OCI-LY7 (cell line): Measurements from ENCODE around the gene SH2D3A. TPM values are rescaled to one million over a fixed set of nuclear protein-coding genes. Genes with fewer than 3 reads are reported as not detected.
"Not testable (repeated sequence)": the region's sequence is repeated elsewhere in the genome, so short reads cannot be mapped to it uniquely, and the experiment has no call there.

Source experiments
- BruUV-seq: library from RNA; stranded (reverse); fragments of 400-500 nt; replicated peaks from 2 replicates; lab custom pipeline; 2021; lab: Mats Ljungman, UMichigan
- CTCF ChIA-PET: fragments of 300-600 bp; sonication (Branson Sonifier 250); formaldehyde crosslinking; loops from one replicate; lab custom pipeline; 2022; ENCODE audit warnings: antibody characterized with exemption; ENCODE audit not compliant: unreplicated experiment; lab: Charles Lee
- POLR2A ChIA-PET: fragments of 300-600 bp; sonication (Branson Sonifier 250); formaldehyde crosslinking; loops from one replicate; lab custom pipeline; 2022; ENCODE audit warnings: antibody characterized with exemption; lab: Charles Lee
- DNase-seq: peaks from one replicate; pipeline ENCODE4 v3.0.0-alpha.2; 2015; ENCODE audit warnings: low spot score
- H2AFZ ChIP-seq: fragments of 200-600 bp; sonication (generic), shearing (Covaris generic); 2 replicates; pipeline ENCODE4 v1.6.1; 2014; ENCODE audit warnings: mild to moderate bottlenecking, antibody characterized with exemption, low read length, moderate library complexity
- H3K27ac ChIP-seq: fragments of 200-600 bp; sonication (generic); 2 replicates; pipeline ENCODE4 v1.5.1; 2014; ENCODE audit warnings: mixed run types, low read depth, mild to moderate bottlenecking, moderate library complexity, low read length, inconsistent platforms; ENCODE audit not compliant: poor library complexity, severe bottlenecking
- H3K36me3 ChIP-seq: fragments of 200-600 bp; sonication (generic); 2 replicates; pipeline ENCODE4 v1.6.1; 2014; ENCODE audit warnings: mild to moderate bottlenecking, antibody characterized with exemption, low read length, moderate library complexity, mixed read lengths; ENCODE audit not compliant: insufficient read depth
- H3K4me1 ChIP-seq: fragments of 200-600 bp; sonication (generic); 2 replicates; pipeline ENCODE4 v1.5.1; 2014; ENCODE audit warnings: mild to moderate bottlenecking, low read length; ENCODE audit not compliant: insufficient read depth, poor library complexity, severe bottlenecking
- H3K4me2 ChIP-seq: fragments of 200-600 bp; sonication (generic); 2 replicates; pipeline ENCODE4 v1.6.1; 2014; ENCODE audit warnings: mild to moderate bottlenecking, low read length
- H3K4me3 ChIP-seq: fragments of 200-600 bp; sonication (generic); 2 replicates; pipeline ENCODE4 v1.5.1; 2014; ENCODE audit warnings: mild to moderate bottlenecking, low read depth, low read length; ENCODE audit not compliant: poor library complexity, severe bottlenecking
- H3K79me2 ChIP-seq: fragments of 200-600 bp; sonication (generic); 2 replicates; pipeline ENCODE4 v1.6.1; 2016; ENCODE audit warnings: low read depth, mild to moderate bottlenecking, low read length, moderate library complexity, mixed read lengths; ENCODE audit not compliant: insufficient read depth
- H3K9me2 ChIP-seq: fragments of 200-600 bp; sonication (generic); 2 replicates; pipeline ENCODE4 v1.6.1; 2016; ENCODE audit warnings: mild to moderate bottlenecking, low read length, mixed read lengths; ENCODE audit not compliant: insufficient read depth
- H3K9me3 ChIP-seq: fragments of 200-600 bp; sonication (generic); 2 replicates; pipeline ENCODE4 v1.6.1; 2014; ENCODE audit warnings: mild to moderate bottlenecking, mixed run types, low read length, mixed read lengths
- H4K20me1 ChIP-seq: fragments of 200-600 bp; sonication (generic); 2 replicates; pipeline ENCODE4 v1.6.1; 2014; ENCODE audit warnings: mild to moderate bottlenecking, antibody characterized with exemption, low read length, moderate library complexity, mixed read lengths; ENCODE audit not compliant: insufficient read depth
- EZH2phosphoT487 ChIP-seq: fragments of 200-600 bp; sonication (generic); IDR thresholded peaks from 2 replicates; pipeline ENCODE4 v1.6.1; 2018; ENCODE audit warnings: low read depth, borderline replicate concordance, mild to moderate bottlenecking, mixed run types, antibody characterized with exemption, low read length, moderate library complexity, mixed read lengths
- intact Hi-C: fragments of 100-400 bp; cut with micrococcal nuclease; formaldehyde crosslinking; loops from one replicate; pipeline ENCODE4 v1.10.0; 2022; ENCODE audit not compliant: unreplicated experiment
- total RNA-seq, 2 experiments: library from RNA; depleted of rRNA in 1 of 2; stranded (reverse); fragments of >200 nt in 1 of 2; shearing (Covaris generic) in 1 of 2; gene quantifications; 2 replicates each; pipeline ENCODE4 v1.2.3, GENCODE V29; 2014 to 2022
- TF ChIP-seq, protein P1 (sequence below): fragments of 200-600 bp; sonication (generic); conservative IDR thresholded peaks from 2 replicates; pipeline ENCODE4 v1.5.1; 2014; ENCODE audit warnings: mild to moderate bottlenecking, antibody characterized with exemption, low read length, moderate library complexity, mixed read lengths

SH2D3A gene
- total RNA-seq, 2 experiments from 2014 or later, result 7.8 to 13.3 TPM

DNA sequence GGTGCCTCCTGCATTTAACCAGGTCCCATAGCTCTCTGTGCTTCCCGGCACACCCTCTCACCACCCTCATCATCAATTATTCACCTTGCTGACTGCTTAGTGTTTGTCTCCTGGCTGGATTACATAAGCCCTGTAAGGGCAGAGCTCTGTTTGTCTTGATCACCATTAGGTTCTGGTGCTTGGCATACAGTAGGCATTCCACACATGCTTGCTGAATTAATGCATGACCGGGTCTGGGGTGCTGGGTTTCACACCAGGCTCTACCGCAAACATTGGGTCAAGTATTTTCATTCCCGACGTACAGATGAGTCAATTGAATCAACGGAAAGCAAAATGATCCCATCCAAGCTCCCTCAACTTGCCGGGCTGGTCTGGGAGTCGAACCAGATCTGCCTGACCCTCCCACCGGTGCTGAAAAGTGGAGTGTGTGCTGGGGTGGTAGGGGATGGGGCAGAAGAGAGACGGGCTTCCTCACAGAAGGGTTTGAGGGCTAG, 33.8 kb upstream of the SH2D3A start:
- DNase-seq, result peak; percentile 46
- Histone ChIP-seq H3K4me1 (peaks cover 80% of the 10 kb centered on the region), H3K9me2 (no peaks in the 10 kb centered on the region), H3K79me2 (peaks cover 78% of the 10 kb centered on the region), H3K27ac (peak overlapping the region; percentile 94), H4K20me1 (no peaks in the 10 kb centered on the region), H2AFZ (peak overlapping the region; percentile 13; the same call in 1 of the 2 replicates), H3K9me3 (no peaks in the 10 kb centered on the region), H3K4me3 (peak overlapping the region; percentile 66), H3K4me2 (peak overlapping the region; percentile 88), H3K36me3 (peaks cover 33% of the 10 kb centered on the region)
- BruUV-seq, result no TSS peak
- POLR2A ChIA-PET, result interaction anchor here (0.5 to 2.5 kb wide), 4 partner anchors 12 to 500 kb away, joined by 3 to 21 read pairs (median 3); partner anchors contain the start of gene VAV1
- TF ChIP-seq, protein P1, sequence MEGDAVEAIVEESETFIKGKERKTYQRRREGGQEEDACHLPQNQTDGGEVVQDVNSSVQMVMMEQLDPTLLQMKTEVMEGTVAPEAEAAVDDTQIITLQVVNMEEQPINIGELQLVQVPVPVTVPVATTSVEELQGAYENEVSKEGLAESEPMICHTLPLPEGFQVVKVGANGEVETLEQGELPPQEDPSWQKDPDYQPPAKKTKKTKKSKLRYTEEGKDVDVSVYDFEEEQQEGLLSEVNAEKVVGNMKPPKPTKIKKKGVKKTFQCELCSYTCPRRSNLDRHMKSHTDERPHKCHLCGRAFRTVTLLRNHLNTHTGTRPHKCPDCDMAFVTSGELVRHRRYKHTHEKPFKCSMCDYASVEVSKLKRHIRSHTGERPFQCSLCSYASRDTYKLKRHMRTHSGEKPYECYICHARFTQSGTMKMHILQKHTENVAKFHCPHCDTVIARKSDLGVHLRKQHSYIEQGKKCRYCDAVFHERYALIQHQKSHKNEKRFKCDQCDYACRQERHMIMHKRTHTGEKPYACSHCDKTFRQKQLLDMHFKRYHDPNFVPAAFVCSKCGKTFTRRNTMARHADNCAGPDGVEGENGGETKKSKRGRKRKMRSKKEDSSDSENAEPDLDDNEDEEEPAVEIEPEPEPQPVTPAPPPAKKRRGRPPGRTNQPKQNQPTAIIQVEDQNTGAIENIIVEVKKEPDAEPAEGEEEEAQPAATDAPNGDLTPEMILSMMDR, result no peak
- no peak for TF ChIP-seq EZH2phosphoT487
- intact Hi-C loops, result loop anchor here (1.0 kb wide), 1 partner anchor 29 kb away; the partner anchor contains the start of gene VAV1
- CTCF ChIA-PET, result interaction anchor here (0.9 to 1.4 kb wide), 2 partner anchors 9 to 29 kb away, joined by 4 read pairs; partner anchors contain the start of gene VAV1

DNA sequence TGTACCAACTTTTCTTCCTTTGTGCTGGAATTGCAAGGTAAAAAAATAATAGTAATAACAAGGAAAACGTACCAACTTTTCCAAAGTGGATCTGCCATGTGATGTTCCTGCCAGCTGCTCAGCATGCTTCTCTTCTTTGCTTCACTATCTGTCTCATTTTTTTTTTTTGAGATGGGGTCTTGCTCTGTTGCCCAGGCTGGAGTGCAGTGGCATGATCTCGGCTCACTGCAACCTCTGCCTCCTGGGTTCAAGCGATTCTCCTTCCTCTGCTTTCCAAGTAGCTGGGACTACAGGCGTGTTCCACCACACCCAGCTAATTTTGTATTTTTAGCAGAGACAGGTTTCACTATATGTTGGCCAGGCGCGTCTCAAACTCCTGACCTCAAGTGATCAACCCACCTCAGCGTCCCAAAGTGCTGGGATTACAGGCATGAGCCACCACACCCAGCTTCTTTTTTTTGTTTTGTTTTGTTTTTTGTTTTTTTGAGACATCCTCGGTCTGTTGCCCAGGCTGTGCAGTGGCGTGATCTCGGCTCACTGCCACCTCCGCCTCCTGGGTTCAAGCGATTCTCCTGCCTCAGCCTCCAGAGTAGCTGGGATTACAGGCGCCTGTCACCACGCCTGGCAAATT, 33.0 kb upstream of the SH2D3A start:
- peak overlapping the region; percentile 88 for H3K4me2 ChIP-seq
- H2AFZ ChIP-seq, H3K9me2 ChIP-seq, intact Hi-C loops, H3K9me3 ChIP-seq, DNase-seq, BruUV-seq, H4K20me1 ChIP-seq: not testable (repeated sequence)
- H3K4me1 ChIP-seq, result peaks cover 76% of the 10 kb centered on the region
- H3K79me2 ChIP-seq, result peaks cover 78% of the 10 kb centered on the region
- peak overlapping the region; percentile 94 for H3K27ac ChIP-seq
- ChIA-PET CTCF (interaction anchor here (0.9 to 1.4 kb wide), 2 partner anchors 8 to 28 kb away, joined by 4 read pairs; partner anchors contain the start of gene VAV1), POLR2A (interaction anchor here (1.2 to 2.5 kb wide), 2 partner anchors 12 to 27 kb away, joined by 3 to 21 read pairs; partner anchors contain the start of gene VAV1)
- peak overlapping the region; percentile 66 for H3K4me3 ChIP-seq
- peaks cover 31% of the 10 kb centered on the region for H3K36me3 ChIP-seq

DNA sequence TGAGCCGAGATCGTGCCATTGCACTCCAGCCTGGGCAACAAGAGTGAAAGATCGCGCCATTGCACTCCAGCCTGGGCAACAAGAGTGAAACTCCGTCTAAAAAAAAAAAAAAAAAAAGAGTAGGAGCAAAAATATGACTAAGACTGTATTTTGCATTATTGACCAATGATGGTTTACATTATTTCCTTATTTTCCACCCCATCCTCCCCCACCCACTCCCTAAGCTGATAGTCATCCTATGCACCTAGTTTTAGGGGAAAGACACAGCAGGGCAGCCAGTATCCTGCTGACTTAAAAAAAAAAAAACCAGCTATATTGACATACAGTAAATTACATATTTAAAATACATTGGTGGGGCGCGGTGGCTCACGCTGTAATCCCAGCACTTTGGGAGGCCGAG, 30.4 kb upstream of the SH2D3A start:
- ChIA-PET CTCF (no interaction called here), POLR2A (interaction anchor here (0.9 to 1.2 kb wide), 2 partner anchors 10 to 25 kb away, joined by 4 to 5 read pairs; partner anchors contain the start of gene VAV1)
- intact Hi-C loops, result no loop called here
- Histone ChIP-seq H3K9me3 (no peaks in the 10 kb centered on the region; the same call in 1 of the 2 replicates), H3K9me2 (no peaks in the 10 kb centered on the region), H3K4me1 (peaks cover 57% of the 10 kb centered on the region), H3K79me2 (peaks cover 77% of the 10 kb centered on the region), H3K27ac (peak overlapping the region; percentile 43), H3K4me3 (no peak overlapping the region), H3K4me2 (peak overlapping the region; percentile 17), H3K36me3 (peaks cover 43% of the 10 kb centered on the region), H2AFZ (no peak overlapping the region), H4K20me1 (no peaks in the 10 kb centered on the region)
- BruUV-seq, result no TSS peak
- TF ChIP-seq EZH2phosphoT487, result no peak
- TF ChIP-seq, protein P1, result no peak
- no peak for DNase-seq
